GM12878 (cell line): ENCODE results near the gene NR2F1-AS1.

ENCODE experiments used
- CREM ChIP-seq: IDR thresholded peaks from 2 replicates; pipeline ENCODE4 v1.6.1; 2014; ENCODE audit warnings: antibody characterized with exemption, low read depth
- EZH2 ChIP-seq: IDR thresholded peaks from 2 replicates; pipeline ENCODE4 v1.6.1; 2012; ENCODE audit warnings: low read depth, mild to moderate bottlenecking, control low read depth, inconsistent platforms, low read length, borderline replicate concordance; ENCODE audit not compliant: control insufficient read depth
- FOS ChIP-seq: IDR thresholded peaks from 3 replicates; pipeline ENCODE4 v1.6.1; 2011; ENCODE audit warnings: borderline replicate concordance; ENCODE audit not compliant: insufficient read length; ENCODE audit errors: extremely low read depth
- NFIC ChIP-seq: IDR thresholded peaks from 2 replicates; pipeline ENCODE4 v1.6.1; 2012; ENCODE audit warnings: low read depth, mild to moderate bottlenecking, inconsistent platforms, low read length, moderate library complexity
- NFYB ChIP-seq: IDR thresholded peaks from 2 replicates; pipeline ENCODE4 v1.6.1; 2011; ENCODE audit warnings: low read depth, mild to moderate bottlenecking, low read length, improper control_type of control experiment, moderate library complexity; ENCODE audit not compliant: insufficient read depth
- RAD21 ChIP-seq: IDR thresholded peaks from 2 replicates; pipeline ENCODE4 v1.6.1; 2011; ENCODE audit warnings: mild to moderate bottlenecking, low read depth, low read length, moderate library complexity; ENCODE audit not compliant: insufficient read depth
- RFX5 ChIP-seq: IDR thresholded peaks from 2 replicates; pipeline ENCODE4 v1.6.1; 2011; ENCODE audit warnings: low read depth, low read length, improper control_type of control experiment
- SMAD1 ChIP-seq: fragments of 450-650 bp; IDR thresholded peaks from 2 replicates; pipeline ENCODE4 v1.6.1; 2018; ENCODE audit warnings: mild to moderate bottlenecking, low read depth; ENCODE audit not compliant: partially characterized antibody
- SP1 ChIP-seq: IDR thresholded peaks from one replicate; pipeline ENCODE4 v1.6.1; 2011; ENCODE audit warnings: low read depth, low read length
- STAT1 ChIP-seq: fragments of 450-650 bp; conservative IDR thresholded peaks from 2 replicates; pipeline ENCODE4 v1.6.1; 2014; ENCODE audit warnings: antibody characterized with exemption, mild to moderate bottlenecking
- YY1 ChIP-seq: IDR thresholded peaks from 2 replicates; pipeline ENCODE4 v1.6.1; 2011; ENCODE audit warnings: low read depth, mild to moderate bottlenecking, low read length
- TF ChIP-seq, protein P1 (sequence below): IDR thresholded peaks from 2 replicates; pipeline ENCODE4 v1.6.1; 2011; ENCODE audit warnings: low read depth, low read length, improper control_type of control experiment, borderline replicate concordance
- TF ChIP-seq, protein P2 (sequence below), 3 experiments: IDR thresholded peaks in 2 of 3; conservative IDR thresholded peaks in 1 of 3; 2 replicates each; pipeline ENCODE4 v1.5.1; 2011; ENCODE audit warnings: low read depth in 3 of 3, low read length in 3 of 3, mild to moderate bottlenecking in 3 of 3, control low read depth in 2 of 3, moderate library complexity in 2 of 3, inconsistent platforms in 1 of 3, mixed read lengths in 1 of 3; ENCODE audit not compliant: control insufficient read depth in 2 of 3, insufficient read depth in 1 of 3; ENCODE audit errors: extremely low read depth in 1 of 3
- TF ChIP-seq, protein P3 (sequence below): IDR thresholded peaks from 2 replicates; pipeline ENCODE4 v1.6.1; 2012; ENCODE audit warnings: mild to moderate bottlenecking, low read depth, low read length

DNA sequence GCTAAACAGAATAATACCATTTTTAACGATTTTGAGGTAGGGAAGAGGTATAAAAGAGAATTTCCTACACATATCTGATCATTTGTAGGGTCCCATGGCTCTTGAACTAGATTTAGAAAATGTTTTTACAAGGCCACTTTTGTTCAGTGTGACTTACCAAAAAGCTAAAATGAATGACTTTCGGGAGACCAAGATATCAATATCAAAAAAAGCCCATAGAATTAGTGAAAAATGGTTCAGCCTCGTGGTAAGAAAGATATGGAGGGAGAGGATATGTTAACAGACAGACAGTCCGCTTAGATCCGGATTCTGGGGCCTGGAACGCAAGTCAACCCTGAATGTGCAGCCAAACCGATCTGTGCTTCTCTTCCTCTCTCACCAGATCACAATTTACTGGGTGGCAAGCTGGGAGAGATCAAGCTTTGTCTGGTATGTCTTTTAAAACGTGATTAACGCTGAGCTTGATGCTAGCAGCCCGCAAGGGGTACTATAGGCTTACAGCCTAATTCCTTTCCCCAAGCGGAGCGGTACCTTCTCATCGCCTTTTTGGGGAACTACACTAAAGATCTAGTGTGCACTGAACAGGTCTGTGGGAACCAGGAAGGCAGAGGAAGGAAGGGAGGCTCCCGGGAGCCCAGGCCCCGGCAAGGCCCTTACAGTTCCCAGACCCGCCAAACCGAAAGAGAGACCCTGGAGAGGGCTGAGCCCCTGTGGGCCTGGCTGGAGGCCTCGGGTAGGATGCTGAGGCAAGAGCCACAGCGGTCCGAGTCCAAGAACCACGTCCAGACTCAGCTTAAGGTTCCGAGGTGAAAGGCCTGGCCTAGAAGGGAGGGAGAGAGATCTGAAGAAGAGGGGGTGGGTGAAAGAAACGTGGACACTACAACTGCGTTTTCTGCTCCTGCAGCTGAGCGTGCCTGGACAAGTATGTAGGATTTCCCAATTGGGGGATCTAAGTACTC, 2.9 kb downstream of the NR2F1-AS1 start:
- TF ChIP-seq STAT1 (no peak), RFX5 (no peak), YY1 (no peak), NFIC (no peak), FOS (no peak), NFYB (no peak), EZH2 (no peak), SMAD1 (no peak), SP1 (no peak), RAD21 (no peak), CREM (no peak)
- TF ChIP-seq, protein P1, sequence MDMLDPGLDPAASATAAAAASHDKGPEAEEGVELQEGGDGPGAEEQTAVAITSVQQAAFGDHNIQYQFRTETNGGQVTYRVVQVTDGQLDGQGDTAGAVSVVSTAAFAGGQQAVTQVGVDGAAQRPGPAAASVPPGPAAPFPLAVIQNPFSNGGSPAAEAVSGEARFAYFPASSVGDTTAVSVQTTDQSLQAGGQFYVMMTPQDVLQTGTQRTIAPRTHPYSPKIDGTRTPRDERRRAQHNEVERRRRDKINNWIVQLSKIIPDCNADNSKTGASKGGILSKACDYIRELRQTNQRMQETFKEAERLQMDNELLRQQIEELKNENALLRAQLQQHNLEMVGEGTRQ, result no peak
- TF ChIP-seq, protein P2, sequence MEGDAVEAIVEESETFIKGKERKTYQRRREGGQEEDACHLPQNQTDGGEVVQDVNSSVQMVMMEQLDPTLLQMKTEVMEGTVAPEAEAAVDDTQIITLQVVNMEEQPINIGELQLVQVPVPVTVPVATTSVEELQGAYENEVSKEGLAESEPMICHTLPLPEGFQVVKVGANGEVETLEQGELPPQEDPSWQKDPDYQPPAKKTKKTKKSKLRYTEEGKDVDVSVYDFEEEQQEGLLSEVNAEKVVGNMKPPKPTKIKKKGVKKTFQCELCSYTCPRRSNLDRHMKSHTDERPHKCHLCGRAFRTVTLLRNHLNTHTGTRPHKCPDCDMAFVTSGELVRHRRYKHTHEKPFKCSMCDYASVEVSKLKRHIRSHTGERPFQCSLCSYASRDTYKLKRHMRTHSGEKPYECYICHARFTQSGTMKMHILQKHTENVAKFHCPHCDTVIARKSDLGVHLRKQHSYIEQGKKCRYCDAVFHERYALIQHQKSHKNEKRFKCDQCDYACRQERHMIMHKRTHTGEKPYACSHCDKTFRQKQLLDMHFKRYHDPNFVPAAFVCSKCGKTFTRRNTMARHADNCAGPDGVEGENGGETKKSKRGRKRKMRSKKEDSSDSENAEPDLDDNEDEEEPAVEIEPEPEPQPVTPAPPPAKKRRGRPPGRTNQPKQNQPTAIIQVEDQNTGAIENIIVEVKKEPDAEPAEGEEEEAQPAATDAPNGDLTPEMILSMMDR (IDR thresholded peaks at IDR 0.05 in 2 of 3, conservative IDR thresholded peaks at IDR 0.05 in 1 of 3; ENCODE audit: control insufficient read depth in 2 of 3, extremely low read depth in 1 of 3, insufficient read depth in 1 of 3, low read depth in 3 of 3, low read length in 3 of 3), result no peak
- TF ChIP-seq, protein P3, sequence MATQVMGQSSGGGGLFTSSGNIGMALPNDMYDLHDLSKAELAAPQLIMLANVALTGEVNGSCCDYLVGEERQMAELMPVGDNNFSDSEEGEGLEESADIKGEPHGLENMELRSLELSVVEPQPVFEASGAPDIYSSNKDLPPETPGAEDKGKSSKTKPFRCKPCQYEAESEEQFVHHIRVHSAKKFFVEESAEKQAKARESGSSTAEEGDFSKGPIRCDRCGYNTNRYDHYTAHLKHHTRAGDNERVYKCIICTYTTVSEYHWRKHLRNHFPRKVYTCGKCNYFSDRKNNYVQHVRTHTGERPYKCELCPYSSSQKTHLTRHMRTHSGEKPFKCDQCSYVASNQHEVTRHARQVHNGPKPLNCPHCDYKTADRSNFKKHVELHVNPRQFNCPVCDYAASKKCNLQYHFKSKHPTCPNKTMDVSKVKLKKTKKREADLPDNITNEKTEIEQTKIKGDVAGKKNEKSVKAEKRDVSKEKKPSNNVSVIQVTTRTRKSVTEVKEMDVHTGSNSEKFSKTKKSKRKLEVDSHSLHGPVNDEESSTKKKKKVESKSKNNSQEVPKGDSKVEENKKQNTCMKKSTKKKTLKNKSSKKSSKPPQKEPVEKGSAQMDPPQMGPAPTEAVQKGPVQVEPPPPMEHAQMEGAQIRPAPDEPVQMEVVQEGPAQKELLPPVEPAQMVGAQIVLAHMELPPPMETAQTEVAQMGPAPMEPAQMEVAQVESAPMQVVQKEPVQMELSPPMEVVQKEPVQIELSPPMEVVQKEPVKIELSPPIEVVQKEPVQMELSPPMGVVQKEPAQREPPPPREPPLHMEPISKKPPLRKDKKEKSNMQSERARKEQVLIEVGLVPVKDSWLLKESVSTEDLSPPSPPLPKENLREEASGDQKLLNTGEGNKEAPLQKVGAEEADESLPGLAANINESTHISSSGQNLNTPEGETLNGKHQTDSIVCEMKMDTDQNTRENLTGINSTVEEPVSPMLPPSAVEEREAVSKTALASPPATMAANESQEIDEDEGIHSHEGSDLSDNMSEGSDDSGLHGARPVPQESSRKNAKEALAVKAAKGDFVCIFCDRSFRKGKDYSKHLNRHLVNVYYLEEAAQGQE, result no peak
